Thymus (tissue), 2 donors: Measurements from ENCODE around the gene SLC25A40. TPM values are rescaled to one million over a fixed set of nuclear protein-coding genes. Genes with fewer than 3 reads are reported as not detected.

Source experiments
- polyA plus RNA-seq: library from polyadenylated mRNA; stranded (reverse); fragments of 200-250 nt; gene quantifications from one replicate; pipeline ENCODE4 v1.2.3, GENCODE V29; 2013
- total RNA-seq: library from RNA; stranded (reverse); fragments of 120-200 nt; gene quantifications from one replicate; pipeline ENCODE4 v1.2.4, GENCODE V29; 2013
- donor health status: healthy.

SLC25A40 gene
- total and polyA plus RNA-seq, 2 donors, result 10.4 to 12.8 TPM

Other genes with a start within 250 kb of the SLC25A40 start
- gene RUNDC3B, start 248.0 kb downstream of the SLC25A40 start, total RNA-seq, result 0.33 TPM
- 0.55 TPM for gene RUNDC3B, start 248.0 kb downstream of the SLC25A40 start, polyA plus RNA-seq
- 28.9 TPM for gene DBF4, start 133 bp upstream of the SLC25A40 start, total RNA-seq
- gene DBF4, start 133 bp upstream of the SLC25A40 start, polyA plus RNA-seq, result 23.2 TPM
- gene ADAM22, start 57.9 kb upstream of the SLC25A40 start, total RNA-seq, result 4.3 TPM
- 0.96 TPM for gene ADAM22, start 57.9 kb upstream of the SLC25A40 start, polyA plus RNA-seq